ENCODE data around the gene SLC7A6.

SLC7A6 gene

DNA sequence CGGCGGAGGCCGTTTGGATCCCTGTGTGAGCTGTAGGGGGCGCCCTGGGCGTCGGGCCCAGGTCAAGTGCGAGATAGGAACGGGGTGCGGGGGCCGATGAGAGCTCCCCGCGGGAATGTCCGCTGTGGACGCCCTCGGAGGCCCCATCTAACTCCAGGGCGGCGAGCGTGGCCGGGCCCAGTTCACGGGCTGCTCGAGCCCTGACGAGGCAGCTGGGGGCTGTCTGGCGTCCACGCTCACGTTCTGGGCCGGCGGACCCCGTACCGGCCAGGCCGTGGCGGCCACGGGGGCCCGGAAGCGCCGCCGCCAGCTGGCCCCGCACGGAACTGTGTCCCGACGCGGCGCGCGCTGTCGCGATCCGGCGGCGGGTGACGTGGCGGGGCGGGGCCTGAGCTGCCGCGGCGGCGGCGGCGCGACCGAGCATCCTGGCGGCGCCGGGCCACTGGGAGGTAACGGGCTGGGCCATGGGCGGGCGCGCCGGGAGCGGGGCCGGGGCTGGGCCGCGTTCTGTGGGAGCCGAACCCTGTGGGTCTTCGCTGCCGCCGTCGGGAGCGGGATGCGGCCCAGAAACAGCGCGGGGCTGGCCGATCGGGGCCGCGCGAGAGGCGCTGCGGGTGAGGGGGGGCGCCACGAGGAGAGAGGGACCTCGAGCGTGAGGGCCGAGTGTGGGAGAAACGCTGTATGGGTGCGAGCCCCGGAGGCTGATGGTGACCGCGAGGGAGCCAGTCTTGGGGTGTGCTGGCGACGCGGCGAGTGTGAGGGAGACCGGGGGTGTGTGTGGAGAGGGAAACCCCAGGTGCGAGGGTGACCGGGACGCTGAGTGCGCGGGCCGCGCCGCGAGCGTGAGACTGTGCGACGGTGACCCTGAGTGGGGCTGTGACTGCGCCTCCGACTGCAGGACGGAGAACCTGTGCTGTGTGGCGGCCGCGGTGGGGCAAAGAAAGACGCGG is at the start of gene SLC7A6:
Gene SLC7A6 (plus strand): TSS at position 399 of the 950 bp plus-strand sequence. CDS start 10,201 bp downstream, outside the sequence.
- no peak for DNase-seq (ENCODE audit: extremely low read depth, low read depth)
- TF ChIP-seq, protein P1, sequence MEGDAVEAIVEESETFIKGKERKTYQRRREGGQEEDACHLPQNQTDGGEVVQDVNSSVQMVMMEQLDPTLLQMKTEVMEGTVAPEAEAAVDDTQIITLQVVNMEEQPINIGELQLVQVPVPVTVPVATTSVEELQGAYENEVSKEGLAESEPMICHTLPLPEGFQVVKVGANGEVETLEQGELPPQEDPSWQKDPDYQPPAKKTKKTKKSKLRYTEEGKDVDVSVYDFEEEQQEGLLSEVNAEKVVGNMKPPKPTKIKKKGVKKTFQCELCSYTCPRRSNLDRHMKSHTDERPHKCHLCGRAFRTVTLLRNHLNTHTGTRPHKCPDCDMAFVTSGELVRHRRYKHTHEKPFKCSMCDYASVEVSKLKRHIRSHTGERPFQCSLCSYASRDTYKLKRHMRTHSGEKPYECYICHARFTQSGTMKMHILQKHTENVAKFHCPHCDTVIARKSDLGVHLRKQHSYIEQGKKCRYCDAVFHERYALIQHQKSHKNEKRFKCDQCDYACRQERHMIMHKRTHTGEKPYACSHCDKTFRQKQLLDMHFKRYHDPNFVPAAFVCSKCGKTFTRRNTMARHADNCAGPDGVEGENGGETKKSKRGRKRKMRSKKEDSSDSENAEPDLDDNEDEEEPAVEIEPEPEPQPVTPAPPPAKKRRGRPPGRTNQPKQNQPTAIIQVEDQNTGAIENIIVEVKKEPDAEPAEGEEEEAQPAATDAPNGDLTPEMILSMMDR (IDR thresholded peaks at IDR 0.05; ENCODE audit: low read depth, low read length, missing control alignments) = peak; percentile 71
- H3K4me3 ChIP-seq (replicated peaks; ENCODE audit: low read depth, low read length) = peak within 1 kb of the TSS; percentile 92

DNA sequence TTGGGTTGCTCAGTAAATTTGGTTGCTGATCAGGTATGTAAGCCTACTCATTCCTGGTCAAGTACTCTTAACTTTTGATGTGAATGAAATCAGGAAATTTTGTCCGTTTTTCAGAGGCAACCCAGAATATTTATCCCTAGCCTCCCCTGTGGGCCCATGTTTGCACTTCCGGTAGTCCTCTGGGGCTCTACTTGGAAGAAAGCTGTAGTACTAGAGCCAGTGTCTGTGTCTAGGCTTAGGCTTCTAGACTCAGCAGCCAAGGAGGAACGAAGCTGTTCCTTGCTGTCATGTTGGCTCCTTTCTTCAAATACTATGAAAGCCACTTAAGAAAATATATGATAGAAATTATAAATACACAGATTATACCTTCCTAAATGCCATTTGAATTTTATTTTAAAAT is 49.6 kb upstream of the SLC7A6 start:
- no peak for DNase-seq (ENCODE audit: extremely low read depth, low read depth)
- TF ChIP-seq, protein P1 (IDR thresholded peaks at IDR 0.05; ENCODE audit: low read depth, low read length, missing control alignments) = no peak
- H3K4me3 ChIP-seq (replicated peaks; ENCODE audit: low read depth, low read length) = no peak overlapping the region

- no peak for DNase-seq (ENCODE audit: extremely low read depth, low read depth)
- no peak overlapping the region for H3K4me3 ChIP-seq (replicated peaks; ENCODE audit: low read depth, low read length)
- TF ChIP-seq, protein P1 (IDR thresholded peaks at IDR 0.05; ENCODE audit: low read depth, low read length, missing control alignments) = no peak
Measured at GRCh38 chr16:68215302-68215701, 49.0 kb upstream of the SLC7A6 start.

DNA sequence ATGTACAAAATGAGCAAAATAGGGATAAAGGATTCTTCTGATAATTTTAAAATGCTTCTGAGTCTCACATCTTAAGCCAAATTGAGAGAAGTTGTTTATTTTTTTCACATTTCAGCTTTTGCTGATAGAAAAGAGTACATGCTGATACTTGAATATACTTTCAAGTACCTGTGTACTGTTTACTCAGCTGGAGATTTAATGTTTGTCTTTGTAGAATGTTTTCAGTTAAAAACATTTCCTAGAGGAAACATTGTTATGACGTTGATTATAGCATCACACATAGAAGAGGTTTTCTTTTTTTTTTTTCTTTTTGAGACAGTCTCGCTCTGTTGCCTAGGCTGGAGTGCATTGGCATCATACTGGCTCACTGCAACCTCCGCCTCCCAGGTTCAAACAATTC is 48.1 kb upstream of the SLC7A6 start:
- no peak for DNase-seq (ENCODE audit: extremely low read depth, low read depth)

GRCh38 chr16:68217506-68217905 is 46.8 kb upstream of the SLC7A6 start:
- no peak overlapping the region for H3K4me3 ChIP-seq (replicated peaks; ENCODE audit: low read depth, low read length)
- TF ChIP-seq, protein P1 (IDR thresholded peaks at IDR 0.05; ENCODE audit: low read depth, low read length, missing control alignments) = no peak
- no peak for DNase-seq (ENCODE audit: extremely low read depth, low read depth)

More for the DNA sequence above, 48.1 kb upstream of the SLC7A6 start:
- no peak overlapping the region for H3K4me3 ChIP-seq (replicated peaks; ENCODE audit: low read depth, low read length)
- TF ChIP-seq, protein P1 (IDR thresholded peaks at IDR 0.05; ENCODE audit: low read depth, low read length, missing control alignments) = no peak

GRCh38 chr16:68219725-68220351 is 44.5 kb upstream of the SLC7A6 start:
- no peak overlapping the region for H3K4me3 ChIP-seq (replicated peaks; ENCODE audit: low read depth, low read length)
- TF ChIP-seq, protein P1 (IDR thresholded peaks at IDR 0.05; ENCODE audit: low read depth, low read length, missing control alignments) = no peak
- DNase-seq (ENCODE audit: extremely low read depth, low read depth) = no peak
